ENCODE measurements around the gene COMT. TPM values are rescaled to one million over a fixed set of nuclear protein-coding genes. Genes with fewer than 3 reads are reported as not detected.
A peak's percentile ranks its signal among the peaks of the same experiment; 100 is the strongest.

The COMT gene
- total and polyA plus RNA-seq, 9 of the 15 experiments (the other 6 are each of a cell fraction or from before 2014, with no cell fraction given) = 12.5 to 351 (median 155) TPM

DNA sequence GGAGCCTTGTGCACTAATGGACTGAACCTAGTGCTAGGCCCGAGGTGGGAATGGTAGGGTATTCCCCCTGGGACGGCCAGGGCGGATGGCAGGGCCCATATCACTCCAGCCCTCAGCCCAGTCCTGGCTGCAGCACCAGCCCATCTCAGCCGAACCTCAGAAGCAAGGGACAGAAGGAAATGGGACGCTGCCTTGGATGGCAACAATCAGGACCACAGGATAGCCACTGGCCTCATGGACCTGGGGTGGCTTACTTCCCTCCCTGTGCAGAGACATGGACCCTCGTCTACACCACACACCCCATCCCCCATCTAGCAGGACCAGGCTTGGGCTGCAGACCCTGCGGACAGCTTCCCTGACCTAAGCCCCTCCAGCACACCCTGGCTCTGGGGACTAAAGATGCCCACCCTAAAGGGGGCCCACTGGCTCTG, 50.9 kb downstream of the COMT start (continued):
- TF ChIP-seq, protein P1, sequence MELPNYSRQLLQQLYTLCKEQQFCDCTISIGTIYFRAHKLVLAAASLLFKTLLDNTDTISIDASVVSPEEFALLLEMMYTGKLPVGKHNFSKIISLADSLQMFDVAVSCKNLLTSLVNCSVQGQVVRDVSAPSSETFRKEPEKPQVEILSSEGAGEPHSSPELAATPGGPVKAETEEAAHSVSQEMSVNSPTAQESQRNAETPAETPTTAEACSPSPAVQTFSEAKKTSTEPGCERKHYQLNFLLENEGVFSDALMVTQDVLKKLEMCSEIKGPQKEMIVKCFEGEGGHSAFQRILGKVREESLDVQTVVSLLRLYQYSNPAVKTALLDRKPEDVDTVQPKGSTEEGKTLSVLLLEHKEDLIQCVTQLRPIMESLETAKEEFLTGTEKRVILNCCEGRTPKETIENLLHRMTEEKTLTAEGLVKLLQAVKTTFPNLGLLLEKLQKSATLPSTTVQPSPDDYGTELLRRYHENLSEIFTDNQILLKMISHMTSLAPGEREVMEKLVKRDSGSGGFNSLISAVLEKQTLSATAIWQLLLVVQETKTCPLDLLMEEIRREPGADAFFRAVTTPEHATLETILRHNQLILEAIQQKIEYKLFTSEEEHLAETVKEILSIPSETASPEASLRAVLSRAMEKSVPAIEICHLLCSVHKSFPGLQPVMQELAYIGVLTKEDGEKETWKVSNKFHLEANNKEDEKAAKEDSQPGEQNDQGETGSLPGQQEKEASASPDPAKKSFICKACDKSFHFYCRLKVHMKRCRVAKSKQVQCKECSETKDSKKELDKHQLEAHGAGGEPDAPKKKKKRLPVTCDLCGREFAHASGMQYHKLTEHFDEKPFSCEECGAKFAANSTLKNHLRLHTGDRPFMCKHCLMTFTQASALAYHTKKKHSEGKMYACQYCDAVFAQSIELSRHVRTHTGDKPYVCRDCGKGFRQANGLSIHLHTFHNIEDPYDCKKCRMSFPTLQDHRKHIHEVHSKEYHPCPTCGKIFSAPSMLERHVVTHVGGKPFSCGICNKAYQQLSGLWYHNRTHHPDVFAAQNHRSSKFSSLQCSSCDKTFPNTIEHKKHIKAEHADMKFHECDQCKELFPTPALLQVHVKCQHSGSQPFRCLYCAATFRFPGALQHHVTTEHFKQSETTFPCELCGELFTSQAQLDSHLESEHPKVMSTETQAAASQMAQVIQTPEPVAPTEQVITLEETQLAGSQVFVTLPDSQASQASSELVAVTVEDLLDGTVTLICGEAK (IDR thresholded peaks at IDR 0.05) = no peak
- TF ChIP-seq, protein P1 (CRISPR knock-in tag; IDR thresholded peaks at IDR 0.05) = 0 out of 2 replicates have a peak, but pooled peaks have one; percentile 23
- TF ChIP-seq, protein P2, sequence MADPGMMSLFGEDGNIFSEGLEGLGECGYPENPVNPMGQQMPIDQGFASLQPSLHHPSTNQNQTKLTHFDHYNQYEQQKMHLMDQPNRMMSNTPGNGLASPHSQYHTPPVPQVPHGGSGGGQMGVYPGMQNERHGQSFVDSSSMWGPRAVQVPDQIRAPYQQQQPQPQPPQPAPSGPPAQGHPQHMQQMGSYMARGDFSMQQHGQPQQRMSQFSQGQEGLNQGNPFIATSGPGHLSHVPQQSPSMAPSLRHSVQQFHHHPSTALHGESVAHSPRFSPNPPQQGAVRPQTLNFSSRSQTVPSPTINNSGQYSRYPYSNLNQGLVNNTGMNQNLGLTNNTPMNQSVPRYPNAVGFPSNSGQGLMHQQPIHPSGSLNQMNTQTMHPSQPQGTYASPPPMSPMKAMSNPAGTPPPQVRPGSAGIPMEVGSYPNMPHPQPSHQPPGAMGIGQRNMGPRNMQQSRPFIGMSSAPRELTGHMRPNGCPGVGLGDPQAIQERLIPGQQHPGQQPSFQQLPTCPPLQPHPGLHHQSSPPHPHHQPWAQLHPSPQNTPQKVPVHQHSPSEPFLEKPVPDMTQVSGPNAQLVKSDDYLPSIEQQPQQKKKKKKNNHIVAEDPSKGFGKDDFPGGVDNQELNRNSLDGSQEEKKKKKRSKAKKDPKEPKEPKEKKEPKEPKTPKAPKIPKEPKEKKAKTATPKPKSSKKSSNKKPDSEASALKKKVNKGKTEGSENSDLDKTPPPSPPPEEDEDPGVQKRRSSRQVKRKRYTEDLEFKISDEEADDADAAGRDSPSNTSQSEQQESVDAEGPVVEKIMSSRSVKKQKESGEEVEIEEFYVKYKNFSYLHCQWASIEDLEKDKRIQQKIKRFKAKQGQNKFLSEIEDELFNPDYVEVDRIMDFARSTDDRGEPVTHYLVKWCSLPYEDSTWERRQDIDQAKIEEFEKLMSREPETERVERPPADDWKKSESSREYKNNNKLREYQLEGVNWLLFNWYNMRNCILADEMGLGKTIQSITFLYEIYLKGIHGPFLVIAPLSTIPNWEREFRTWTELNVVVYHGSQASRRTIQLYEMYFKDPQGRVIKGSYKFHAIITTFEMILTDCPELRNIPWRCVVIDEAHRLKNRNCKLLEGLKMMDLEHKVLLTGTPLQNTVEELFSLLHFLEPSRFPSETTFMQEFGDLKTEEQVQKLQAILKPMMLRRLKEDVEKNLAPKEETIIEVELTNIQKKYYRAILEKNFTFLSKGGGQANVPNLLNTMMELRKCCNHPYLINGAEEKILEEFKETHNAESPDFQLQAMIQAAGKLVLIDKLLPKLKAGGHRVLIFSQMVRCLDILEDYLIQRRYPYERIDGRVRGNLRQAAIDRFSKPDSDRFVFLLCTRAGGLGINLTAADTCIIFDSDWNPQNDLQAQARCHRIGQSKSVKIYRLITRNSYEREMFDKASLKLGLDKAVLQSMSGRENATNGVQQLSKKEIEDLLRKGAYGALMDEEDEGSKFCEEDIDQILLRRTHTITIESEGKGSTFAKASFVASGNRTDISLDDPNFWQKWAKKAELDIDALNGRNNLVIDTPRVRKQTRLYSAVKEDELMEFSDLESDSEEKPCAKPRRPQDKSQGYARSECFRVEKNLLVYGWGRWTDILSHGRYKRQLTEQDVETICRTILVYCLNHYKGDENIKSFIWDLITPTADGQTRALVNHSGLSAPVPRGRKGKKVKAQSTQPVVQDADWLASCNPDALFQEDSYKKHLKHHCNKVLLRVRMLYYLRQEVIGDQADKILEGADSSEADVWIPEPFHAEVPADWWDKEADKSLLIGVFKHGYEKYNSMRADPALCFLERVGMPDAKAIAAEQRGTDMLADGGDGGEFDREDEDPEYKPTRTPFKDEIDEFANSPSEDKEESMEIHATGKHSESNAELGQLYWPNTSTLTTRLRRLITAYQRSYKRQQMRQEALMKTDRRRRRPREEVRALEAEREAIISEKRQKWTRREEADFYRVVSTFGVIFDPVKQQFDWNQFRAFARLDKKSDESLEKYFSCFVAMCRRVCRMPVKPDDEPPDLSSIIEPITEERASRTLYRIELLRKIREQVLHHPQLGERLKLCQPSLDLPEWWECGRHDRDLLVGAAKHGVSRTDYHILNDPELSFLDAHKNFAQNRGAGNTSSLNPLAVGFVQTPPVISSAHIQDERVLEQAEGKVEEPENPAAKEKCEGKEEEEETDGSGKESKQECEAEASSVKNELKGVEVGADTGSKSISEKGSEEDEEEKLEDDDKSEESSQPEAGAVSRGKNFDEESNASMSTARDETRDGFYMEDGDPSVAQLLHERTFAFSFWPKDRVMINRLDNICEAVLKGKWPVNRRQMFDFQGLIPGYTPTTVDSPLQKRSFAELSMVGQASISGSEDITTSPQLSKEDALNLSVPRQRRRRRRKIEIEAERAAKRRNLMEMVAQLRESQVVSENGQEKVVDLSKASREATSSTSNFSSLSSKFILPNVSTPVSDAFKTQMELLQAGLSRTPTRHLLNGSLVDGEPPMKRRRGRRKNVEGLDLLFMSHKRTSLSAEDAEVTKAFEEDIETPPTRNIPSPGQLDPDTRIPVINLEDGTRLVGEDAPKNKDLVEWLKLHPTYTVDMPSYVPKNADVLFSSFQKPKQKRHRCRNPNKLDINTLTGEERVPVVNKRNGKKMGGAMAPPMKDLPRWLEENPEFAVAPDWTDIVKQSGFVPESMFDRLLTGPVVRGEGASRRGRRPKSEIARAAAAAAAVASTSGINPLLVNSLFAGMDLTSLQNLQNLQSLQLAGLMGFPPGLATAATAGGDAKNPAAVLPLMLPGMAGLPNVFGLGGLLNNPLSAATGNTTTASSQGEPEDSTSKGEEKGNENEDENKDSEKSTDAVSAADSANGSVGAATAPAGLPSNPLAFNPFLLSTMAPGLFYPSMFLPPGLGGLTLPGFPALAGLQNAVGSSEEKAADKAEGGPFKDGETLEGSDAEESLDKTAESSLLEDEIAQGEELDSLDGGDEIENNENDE (IDR thresholded peaks at IDR 0.05; ENCODE audit: low read depth, low read length) = peak; percentile 60
- TF ChIP-seq, protein P3, sequence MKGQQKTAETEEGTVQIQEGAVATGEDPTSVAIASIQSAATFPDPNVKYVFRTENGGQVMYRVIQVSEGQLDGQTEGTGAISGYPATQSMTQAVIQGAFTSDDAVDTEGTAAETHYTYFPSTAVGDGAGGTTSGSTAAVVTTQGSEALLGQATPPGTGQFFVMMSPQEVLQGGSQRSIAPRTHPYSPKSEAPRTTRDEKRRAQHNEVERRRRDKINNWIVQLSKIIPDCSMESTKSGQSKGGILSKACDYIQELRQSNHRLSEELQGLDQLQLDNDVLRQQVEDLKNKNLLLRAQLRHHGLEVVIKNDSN (CRISPR knock-in tag; IDR thresholded peaks at IDR 0.05) = no peak
- TF ChIP-seq BACH1 (tag; IDR thresholded peaks at IDR 0.05) (no peak), RBBP5 (IDR thresholded peaks at IDR 0.05; ENCODE audit: borderline replicate concordance, insufficient read depth, low read length, poor library complexity, severe bottlenecking) (peak; percentile 28)
